ENCODE data around the gene STON1.

Gene STON1

GRCh38 chr2:48541666-48542389 is 11.9 kb downstream of the STON1 start:
- no peak overlapping the region for H3K23ac ChIP-seq (ENCODE audit: low read depth, low read length, poor library complexity)
- DNase-seq (ENCODE audit: low spot score), result no peak
- no peak overlapping the region for H2BK15ac ChIP-seq (ENCODE audit: low read length)
- no peak overlapping the region for H2AFZ ChIP-seq (ENCODE audit: low read length)
- WGBS, 2 donors (ENCODE audit: extremely low coverage in 2 of 2, insufficient read length in 2 of 2, insufficient replicate concordance in 1 of 2), result no CpG with 5 or more reads among the region's 7 CpGs
- H4K91ac ChIP-seq (ENCODE audit: low read depth, low read length, poor library complexity), result no peak overlapping the region
- H3K9me3 ChIP-seq (replicated peaks in 1 of 2; ENCODE audit: control insufficient read depth in 2 of 2, insufficient read depth in 1 of 2, low read depth in 1 of 2, low read length in 2 of 2), result peaks cover 0 to 3% of the 10 kb centered on the region in 2 donors
- no peak overlapping the region for H3K9ac ChIP-seq (ENCODE audit: low read depth, low read length, poor library complexity)
- H3K79me1 ChIP-seq (ENCODE audit: low read depth, low read length), result no peaks in the 10 kb centered on the region
- H3K18ac ChIP-seq (ENCODE audit: low read length), result no peak overlapping the region
- no peak overlapping the region for H3K4ac ChIP-seq (ENCODE audit: low read length)
- no peak overlapping the region for H3K27ac ChIP-seq (replicated peaks; ENCODE audit: low read length)
- no peak overlapping the region for H3K4me2 ChIP-seq (ENCODE audit: insufficient read depth, low read length, poor library complexity, severe bottlenecking)
- no peak overlapping the region for H2BK120ac ChIP-seq (ENCODE audit: low read depth, low read length)
- H3K4me3 ChIP-seq (ENCODE audit: low read length in 2 of 2), result no peak overlapping the region
- H2BK5ac ChIP-seq (ENCODE audit: low read length), result no peak overlapping the region
- no peak overlapping the region for H2BK12ac ChIP-seq (ENCODE audit: low read length)
- H3K27me3 ChIP-seq (ENCODE audit: control insufficient read depth in 3 of 3, insufficient read depth in 3 of 3, low read depth in 1 of 3, low read length in 3 of 3), result no peaks in the 10 kb centered on the region
- peaks cover 2 to 8% of the 10 kb centered on the region in 2 donors for H3K36me3 ChIP-seq (replicated peaks in 1 of 2; ENCODE audit: control insufficient read depth in 2 of 2, insufficient read depth in 2 of 2, low read length in 2 of 2)
- H4K8ac ChIP-seq (ENCODE audit: low read depth, low read length), result no peak overlapping the region
- H3K14ac ChIP-seq (ENCODE audit: low read length), result no peak overlapping the region
- H3K4me1 ChIP-seq (ENCODE audit: control insufficient read depth in 2 of 2, insufficient read depth in 1 of 2, low read depth in 1 of 2, low read length in 2 of 2), result peaks cover 0 to 6% of the 10 kb centered on the region in 2 donors
- no peak overlapping the region for H2AK5ac ChIP-seq (ENCODE audit: low read depth, low read length)

DNA sequence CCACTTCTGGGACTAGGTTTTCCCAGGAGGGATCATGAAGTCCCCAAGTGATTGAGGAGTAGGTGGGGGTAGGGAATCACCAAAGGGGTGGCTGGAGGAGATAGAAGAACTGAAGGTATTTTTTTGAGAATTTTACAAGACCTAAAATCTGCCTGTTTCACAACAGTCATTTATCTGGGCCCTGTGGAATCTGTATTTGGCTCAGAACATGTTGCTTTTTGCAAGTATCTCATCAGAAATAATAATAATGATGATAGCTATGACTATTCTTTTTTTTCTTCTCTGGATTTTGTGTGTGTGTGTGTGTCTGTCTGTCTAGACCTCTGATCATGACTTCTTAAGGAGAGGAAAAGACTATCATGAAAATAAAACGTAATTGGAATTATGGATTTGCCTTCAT is 13.9 kb downstream of the STON1 start:
- Histone ChIP-seq H3K4me2 (ENCODE audit: insufficient read depth, low read length, poor library complexity, severe bottlenecking) (no peak overlapping the region), H2BK120ac (ENCODE audit: low read depth, low read length) (no peak overlapping the region), H3K79me1 (ENCODE audit: low read depth, low read length) (no peaks in the 10 kb centered on the region), H3K4ac (ENCODE audit: low read length) (no peak overlapping the region), H3K9ac (ENCODE audit: low read depth, low read length, poor library complexity) (no peak overlapping the region), H3K27ac (replicated peaks; ENCODE audit: low read length) (no peak overlapping the region), H3K23ac (ENCODE audit: low read depth, low read length, poor library complexity) (no peak overlapping the region), H2BK12ac (ENCODE audit: low read length) (no peak overlapping the region), H3K18ac (ENCODE audit: low read length) (no peak overlapping the region), H3K27me3 (ENCODE audit: control insufficient read depth in 3 of 3, insufficient read depth in 3 of 3, low read depth in 1 of 3, low read length in 3 of 3) (no peaks in the 10 kb centered on the region), H2BK15ac (ENCODE audit: low read length) (no peak overlapping the region), H3K9me3 (replicated peaks in 1 of 2; ENCODE audit: control insufficient read depth in 2 of 2, insufficient read depth in 1 of 2, low read depth in 1 of 2, low read length in 2 of 2) (peaks cover 0 to 2% of the 10 kb centered on the region in 2 donors), H2BK5ac (ENCODE audit: low read length) (no peak overlapping the region), H2AK5ac (ENCODE audit: low read depth, low read length) (no peak overlapping the region), H4K8ac (ENCODE audit: low read depth, low read length) (no peak overlapping the region), H3K4me1 (ENCODE audit: control insufficient read depth in 2 of 2, insufficient read depth in 1 of 2, low read depth in 1 of 2, low read length in 2 of 2) (peaks cover 4 to 10% of the 10 kb centered on the region in 2 donors), H3K4me3 (ENCODE audit: low read length in 2 of 2) (no peak overlapping the region), H3K36me3 (replicated peaks in 1 of 2; ENCODE audit: control insufficient read depth in 2 of 2, insufficient read depth in 2 of 2, low read length in 2 of 2) (peaks cover 2 to 11% of the 10 kb centered on the region in 2 donors), H3K14ac (ENCODE audit: low read length) (no peak overlapping the region), H4K91ac (ENCODE audit: low read depth, low read length, poor library complexity) (no peak overlapping the region), H2AFZ (ENCODE audit: low read length) (no peak overlapping the region)
- DNase-seq (ENCODE audit: low spot score), result no peak
- WGBS, 2 donors (ENCODE audit: extremely low coverage in 2 of 2, insufficient read length in 2 of 2, insufficient replicate concordance in 1 of 2), result no CpG with 5 or more reads among the region's 1 CpG

DNA sequence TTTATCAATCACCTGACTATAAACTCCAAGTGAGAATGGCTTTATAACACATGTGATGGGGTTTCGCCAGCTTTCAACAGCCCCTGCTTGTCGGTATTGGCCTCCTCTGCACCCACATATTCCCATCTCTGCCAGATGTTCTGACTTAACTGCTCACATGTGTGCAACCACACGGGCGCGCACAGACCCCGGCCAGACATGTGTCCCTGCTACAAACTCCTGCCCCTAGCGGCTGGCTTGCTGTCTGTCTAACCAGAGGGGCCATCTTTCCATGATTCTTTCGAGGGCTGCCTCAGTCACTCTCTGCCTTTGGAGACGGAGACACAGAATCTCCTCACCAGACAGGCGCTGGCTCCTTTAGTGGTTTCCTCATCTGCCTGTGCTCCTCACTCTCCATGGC is 15.3 kb downstream of the STON1 start:
- H3K18ac ChIP-seq (ENCODE audit: low read length), result no peak overlapping the region
- H2AK5ac ChIP-seq (ENCODE audit: low read depth, low read length), result no peak overlapping the region
- H3K9ac ChIP-seq (ENCODE audit: low read depth, low read length, poor library complexity), result no peak overlapping the region
- H3K36me3 ChIP-seq (replicated peaks in 1 of 2; ENCODE audit: control insufficient read depth in 2 of 2, insufficient read depth in 2 of 2, low read length in 2 of 2), result peaks cover 2 to 15% of the 10 kb centered on the region in 2 donors
- no peak overlapping the region for H3K14ac ChIP-seq (ENCODE audit: low read length)
- H3K9me3 ChIP-seq (replicated peaks in 1 of 2; ENCODE audit: control insufficient read depth in 2 of 2, insufficient read depth in 1 of 2, low read depth in 1 of 2, low read length in 2 of 2), result no peaks in the 10 kb centered on the region
- H3K4ac ChIP-seq (ENCODE audit: low read length), result no peak overlapping the region
- no peak overlapping the region for H2BK12ac ChIP-seq (ENCODE audit: low read length)
- no peak overlapping the region for H2BK15ac ChIP-seq (ENCODE audit: low read length)
- H2AFZ ChIP-seq (ENCODE audit: low read length), result no peak overlapping the region
- no peak overlapping the region for H3K4me2 ChIP-seq (ENCODE audit: insufficient read depth, low read length, poor library complexity, severe bottlenecking)
- DNase-seq (ENCODE audit: low spot score), result no peak
- H3K27ac ChIP-seq (replicated peaks; ENCODE audit: low read length), result no peak overlapping the region
- no peak overlapping the region for H4K8ac ChIP-seq (ENCODE audit: low read depth, low read length)
- H3K23ac ChIP-seq (ENCODE audit: low read depth, low read length, poor library complexity), result no peak overlapping the region
- H2BK5ac ChIP-seq (ENCODE audit: low read length), result no peak overlapping the region
- H2BK120ac ChIP-seq (ENCODE audit: low read depth, low read length), result no peak overlapping the region
- H3K4me3 ChIP-seq (ENCODE audit: low read length in 2 of 2), result no peak overlapping the region
- WGBS, 2 donors (ENCODE audit: extremely low coverage in 2 of 2, insufficient read length in 2 of 2, insufficient replicate concordance in 1 of 2), result no CpG with 5 or more reads among the region's 10 CpGs
- H3K4me1 ChIP-seq (ENCODE audit: control insufficient read depth in 2 of 2, insufficient read depth in 1 of 2, low read depth in 1 of 2, low read length in 2 of 2), result peaks cover 4 to 8% of the 10 kb centered on the region in 2 donors
- H3K27me3 ChIP-seq (ENCODE audit: control insufficient read depth in 3 of 3, insufficient read depth in 3 of 3, low read depth in 1 of 3, low read length in 3 of 3), result no peaks in the 10 kb centered on the region
- no peak overlapping the region for H4K91ac ChIP-seq (ENCODE audit: low read depth, low read length, poor library complexity)
- no peaks in the 10 kb centered on the region for H3K79me1 ChIP-seq (ENCODE audit: low read depth, low read length)

GRCh38 chr2:48548840-48549239 is 18.9 kb downstream of the STON1 start:
- Histone ChIP-seq H3K4me2 (ENCODE audit: insufficient read depth, low read length, poor library complexity, severe bottlenecking) (no peak overlapping the region), H3K4me3 (ENCODE audit: low read length in 2 of 2) (no peak overlapping the region), H3K27me3 (ENCODE audit: control insufficient read depth in 3 of 3, insufficient read depth in 3 of 3, low read depth in 1 of 3, low read length in 3 of 3) (no peaks in the 10 kb centered on the region), H3K23ac (ENCODE audit: low read depth, low read length, poor library complexity) (no peak overlapping the region), H3K4me1 (ENCODE audit: control insufficient read depth in 2 of 2, insufficient read depth in 1 of 2, low read depth in 1 of 2, low read length in 2 of 2) (peaks cover 4 to 7% of the 10 kb centered on the region in 2 donors), H3K18ac (ENCODE audit: low read length) (no peak overlapping the region), H3K27ac (replicated peaks; ENCODE audit: low read length) (no peak overlapping the region), H3K9ac (ENCODE audit: low read depth, low read length, poor library complexity) (no peak overlapping the region), H2BK15ac (ENCODE audit: low read length) (no peak overlapping the region), H4K91ac (ENCODE audit: low read depth, low read length, poor library complexity) (no peak overlapping the region), H2BK5ac (ENCODE audit: low read length) (no peak overlapping the region), H3K14ac (ENCODE audit: low read length) (no peak overlapping the region), H3K79me1 (ENCODE audit: low read depth, low read length) (peaks cover 5% of the 10 kb centered on the region), H2AK5ac (ENCODE audit: low read depth, low read length) (no peak overlapping the region), H3K9me3 (replicated peaks in 1 of 2; ENCODE audit: control insufficient read depth in 2 of 2, insufficient read depth in 1 of 2, low read depth in 1 of 2, low read length in 2 of 2) (peaks cover 4 to 14% of the 10 kb centered on the region in 2 donors), H3K4ac (ENCODE audit: low read length) (no peak overlapping the region), H2BK120ac (ENCODE audit: low read depth, low read length) (no peak overlapping the region), H2BK12ac (ENCODE audit: low read length) (no peak overlapping the region), H3K36me3 (replicated peaks in 1 of 2; ENCODE audit: control insufficient read depth in 2 of 2, insufficient read depth in 2 of 2, low read length in 2 of 2) (peaks cover 4 to 11% of the 10 kb centered on the region in 2 donors), H4K8ac (ENCODE audit: low read depth, low read length) (no peak overlapping the region), H2AFZ (ENCODE audit: low read length) (no peak overlapping the region)
- DNase-seq (ENCODE audit: low spot score), result no peak
- no CpG with 5 or more reads among the region's 5 CpGs for WGBS, 2 donors (ENCODE audit: extremely low coverage in 2 of 2, insufficient read length in 2 of 2, insufficient replicate concordance in 1 of 2)

All from neuronal stem cell (in vitro differentiated cells).